WTC11 (cell line): ENCODE data around the gene GSC2. TPM values are rescaled to one million over a fixed set of nuclear protein-coding genes. Genes with fewer than 3 reads are reported as not detected.

Experiments used
- ATAC-seq: fragments of 200-7000 bp; cut with Tn5 transposase; 2 replicates; pipeline ENCODE4 v1.10.0; 2021; ENCODE audit warnings: mild to moderate bottlenecking, moderate library complexity
- CTCF ChIA-PET: fragments of 300-600 bp; sonication (Branson Sonifier 250); formaldehyde crosslinking; loops from one replicate; lab custom pipeline; 2021; ENCODE audit warnings: antibody characterized with exemption; lab: Charles Lee
- POLR2A ChIA-PET: fragments of 350-600 bp; sonication (Branson Sonifier 250); formaldehyde crosslinking; loops from one replicate; lab custom pipeline; 2021; ENCODE audit warnings: antibody characterized with exemption; lab: Charles Lee
- DNase-seq: peaks from one replicate; pipeline ENCODE4 v3.0.0; 2021; ENCODE audit warnings: low spot score
- H3K27ac Mint-ChIP-seq: 2 replicates; pipeline ENCODE4 v1.8.0; 2021; ENCODE audit warnings: mixed read lengths
- H3K27me3 Mint-ChIP-seq: 2 replicates; pipeline ENCODE4 v1.8.0; 2021; ENCODE audit warnings: low read depth, mild to moderate bottlenecking, moderate library complexity, mixed read lengths
- H3K36me3 Mint-ChIP-seq: 2 replicates; pipeline ENCODE4 v1.8.0; 2021; ENCODE audit warnings: mixed read lengths
- H3K4me1 Mint-ChIP-seq: 2 replicates; pipeline ENCODE4 v1.8.0; 2022; ENCODE audit warnings: mixed read lengths
- H3K4me3 Mint-ChIP-seq: 2 replicates; pipeline ENCODE4 v1.8.0; 2021; ENCODE audit warnings: mild to moderate bottlenecking, moderate library complexity, mixed read lengths
- H3K9me3 Mint-ChIP-seq: 2 replicates; pipeline ENCODE4 v1.8.0; 2021; ENCODE audit warnings: mixed read lengths
- ARID4B ChIP-seq: sonication (generic); formaldehyde crosslinking; IDR thresholded peaks from 2 replicates; pipeline ENCODE4 v1.8.0; 2023; ENCODE audit warnings: missing genetic modification reagents, mild to moderate bottlenecking, borderline replicate concordance
- EMX1 ChIP-seq: fragments of 250-450 bp; sonication (Bioruptor Pico); IDR thresholded peaks from 2 replicates; pipeline ENCODE4 v1.8.0; 2021; ENCODE audit warnings: mild to moderate bottlenecking
- ERG ChIP-seq: fragments of 250-450 bp; sonication (Bioruptor Pico); IDR thresholded peaks from 2 replicates; pipeline ENCODE4 v1.8.0; 2021; ENCODE audit warnings: mild to moderate bottlenecking
- GRHL2 ChIP-seq: fragments of 250-450 bp; sonication (Bioruptor Pico); IDR thresholded peaks from 2 replicates; pipeline ENCODE4 v1.8.0; 2022; ENCODE audit warnings: mild to moderate bottlenecking, moderate library complexity; ENCODE audit not compliant: insufficient replicate concordance, severe bottlenecking
- HMGA2 ChIP-seq: fragments of 250-450 bp; sonication (Bioruptor Pico); IDR thresholded peaks from 2 replicates; pipeline ENCODE4 v1.4.0; 2021; ENCODE audit warnings: mild to moderate bottlenecking, moderate library complexity
- IRF2 ChIP-seq: sonication (generic); formaldehyde crosslinking; IDR thresholded peaks from 2 replicates; pipeline ENCODE4 v1.8.0; 2022; ENCODE audit warnings: low read depth, missing genetic modification reagents, borderline replicate concordance
- JUN ChIP-seq: sonication (generic); formaldehyde crosslinking; IDR thresholded peaks from 2 replicates; pipeline ENCODE4 v1.8.0; 2023; ENCODE audit warnings: mild to moderate bottlenecking, missing genetic modification reagents
- KAT7 ChIP-seq: sonication (generic); formaldehyde crosslinking; IDR thresholded peaks from 2 replicates; pipeline ENCODE4 v1.8.1; 2023; ENCODE audit warnings: missing genetic modification reagents, mild to moderate bottlenecking, borderline replicate concordance
- NFATC4 ChIP-seq: fragments of 250-450 bp; sonication (Bioruptor Pico); IDR thresholded peaks from 2 replicates; pipeline ENCODE4 v1.9.0; 2021; ENCODE audit warnings: mild to moderate bottlenecking
- NR2C2 ChIP-seq: sonication (generic); formaldehyde crosslinking; IDR thresholded peaks from 2 replicates; pipeline ENCODE4 v1.8.0; 2022; ENCODE audit warnings: mild to moderate bottlenecking, missing genetic modification reagents
- SP1 ChIP-seq: sonication (generic); formaldehyde crosslinking; conservative IDR thresholded peaks from 2 replicates; pipeline ENCODE4 v1.8.1; 2022; ENCODE audit warnings: missing genetic modification reagents
- TCF7 ChIP-seq: sonication (generic); formaldehyde crosslinking; IDR thresholded peaks from 2 replicates; pipeline ENCODE4 v1.8.0; 2022; ENCODE audit warnings: mild to moderate bottlenecking, low read depth, missing genetic modification reagents, moderate library complexity
- TEAD4 ChIP-seq: sonication (generic); formaldehyde crosslinking; IDR thresholded peaks from 2 replicates; pipeline ENCODE4 v1.8.0; 2022; ENCODE audit warnings: mild to moderate bottlenecking, missing genetic modification reagents
- USF1 ChIP-seq: sonication (generic); formaldehyde crosslinking; IDR thresholded peaks from 2 replicates; pipeline ENCODE4 v1.8.0; 2022; ENCODE audit warnings: mild to moderate bottlenecking, missing genetic modification reagents
- ZNF121 ChIP-seq: sonication (generic); formaldehyde crosslinking; IDR thresholded peaks from 2 replicates; pipeline ENCODE4 v1.8.0; 2023; ENCODE audit warnings: missing genetic modification reagents
- ZNF219 ChIP-seq: sonication (generic); formaldehyde crosslinking; IDR thresholded peaks from 2 replicates; pipeline ENCODE4 v1.8.0; 2023; ENCODE audit warnings: missing genetic modification reagents, mild to moderate bottlenecking, borderline replicate concordance
- ZNF512 ChIP-seq: sonication (generic); formaldehyde crosslinking; IDR thresholded peaks from 2 replicates; pipeline ENCODE4 v1.8.1; 2022; ENCODE audit warnings: missing genetic modification reagents, borderline replicate concordance
- total RNA-seq: library from RNA; stranded (reverse); gene quantifications from 3 replicates; pipeline ENCODE4 v1.2.3, GENCODE V29; 2021
- TF ChIP-seq, protein P1 (sequence below): sonication (generic); formaldehyde crosslinking; IDR thresholded peaks from 2 replicates; pipeline ENCODE4 v1.8.1; 2022; ENCODE audit warnings: mild to moderate bottlenecking, moderate library complexity, missing genetic modification reagents
- TF ChIP-seq, protein P2 (sequence below): fragments of 250-450 bp; sonication (Bioruptor Pico); IDR thresholded peaks from 2 replicates; pipeline ENCODE4 v2.1.2; 2022; ENCODE audit warnings: mild to moderate bottlenecking, moderate library complexity
- TF ChIP-seq, protein P3 (sequence below): fragments of 250-450 bp; sonication (Bioruptor Pico); IDR thresholded peaks from 2 replicates; pipeline ENCODE4 v1.9.0; 2021; ENCODE audit warnings: mild to moderate bottlenecking

GSC2 gene
- total RNA-seq, 1 experiment from 2014 or later: 0.68 TPM

- TF ChIP-seq USF1 (CRISPR knock-in tag) (no peak), HMGA2 (CRISPR knock-in tag) (no peak), IRF2 (CRISPR knock-in tag) (no peak), TCF7 (CRISPR knock-in tag) (no peak), NFATC4 (no peak), ARID4B (CRISPR knock-in tag) (no peak)
These were observed 23.5 kb downstream of the GSC2 start (continued) for GRCh38 chr22:19126309-19127273.

- ChIA-PET CTCF (no interaction called here), POLR2A (interaction anchor here (0.6 kb wide), 1 partner anchor 22 kb away, joined by 4 read pairs; no protein-coding TSS in a partner anchor)
- Mint-ChIP-seq H3K4me1 (peaks cover 16% of the 10 kb centered on the region), H3K27ac (no peak overlapping the region), H3K9me3 (no peaks in the 10 kb centered on the region), H3K4me3 (no peak overlapping the region), H3K27me3 (no peaks in the 10 kb centered on the region; the same call in 1 of the 2 replicates), H3K36me3 (no peaks in the 10 kb centered on the region)
- DNase-seq (no peak), ATAC-seq (no peak)
- TF ChIP-seq, protein P1, sequence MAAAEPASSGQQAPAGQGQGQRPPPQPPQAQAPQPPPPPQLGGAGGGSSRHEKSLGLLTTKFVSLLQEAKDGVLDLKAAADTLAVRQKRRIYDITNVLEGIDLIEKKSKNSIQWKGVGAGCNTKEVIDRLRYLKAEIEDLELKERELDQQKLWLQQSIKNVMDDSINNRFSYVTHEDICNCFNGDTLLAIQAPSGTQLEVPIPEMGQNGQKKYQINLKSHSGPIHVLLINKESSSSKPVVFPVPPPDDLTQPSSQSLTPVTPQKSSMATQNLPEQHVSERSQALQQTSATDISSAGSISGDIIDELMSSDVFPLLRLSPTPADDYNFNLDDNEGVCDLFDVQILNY (CRISPR knock-in tag): no peak
- TF ChIP-seq USF1 (CRISPR knock-in tag) (no peak), GRHL2 (no peak), ZNF512 (CRISPR knock-in tag) (no peak), ZNF219 (no peak), JUN (no peak), TCF7 (CRISPR knock-in tag) (no peak), NR2C2 (no peak), ZNF121 (CRISPR knock-in tag) (no peak), EMX1 (CRISPR knock-in tag) (no peak), ERG (CRISPR knock-in tag) (no peak), KAT7 (CRISPR knock-in tag) (no peak), TEAD4 (CRISPR knock-in tag) (no peak), SP1 (CRISPR knock-in tag) (no peak)
- TF ChIP-seq, protein P2, sequence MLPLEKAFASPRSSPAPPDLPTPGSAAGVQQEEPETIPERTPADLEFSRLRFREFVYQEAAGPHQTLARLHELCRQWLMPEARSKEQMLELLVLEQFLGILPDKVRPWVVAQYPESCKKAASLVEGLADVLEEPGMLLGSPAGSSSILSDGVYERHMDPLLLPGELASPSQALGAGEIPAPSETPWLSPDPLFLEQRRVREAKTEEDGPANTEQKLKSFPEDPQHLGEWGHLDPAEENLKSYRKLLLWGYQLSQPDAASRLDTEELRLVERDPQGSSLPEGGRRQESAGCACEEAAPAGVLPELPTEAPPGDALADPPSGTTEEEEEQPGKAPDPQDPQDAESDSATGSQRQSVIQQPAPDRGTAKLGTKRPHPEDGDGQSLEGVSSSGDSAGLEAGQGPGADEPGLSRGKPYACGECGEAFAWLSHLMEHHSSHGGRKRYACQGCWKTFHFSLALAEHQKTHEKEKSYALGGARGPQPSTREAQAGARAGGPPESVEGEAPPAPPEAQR: no peak
- TF ChIP-seq, protein P3, sequence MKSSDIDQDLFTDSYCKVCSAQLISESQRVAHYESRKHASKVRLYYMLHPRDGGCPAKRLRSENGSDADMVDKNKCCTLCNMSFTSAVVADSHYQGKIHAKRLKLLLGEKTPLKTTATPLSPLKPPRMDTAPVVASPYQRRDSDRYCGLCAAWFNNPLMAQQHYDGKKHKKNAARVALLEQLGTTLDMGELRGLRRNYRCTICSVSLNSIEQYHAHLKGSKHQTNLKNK: no peak
These were observed 24.4 kb downstream of the GSC2 start for GRCh38 chr22:19125474-19126308.
